IMR-90 (cell line): ENCODE measurements around the gene PLEKHG7. TPM values are rescaled to one million over a fixed set of nuclear protein-coding genes. Genes with fewer than 3 reads are reported as not detected.

ENCODE experiments used
- ATAC-seq: fragments of 200-7000 bp; cut with Tn5 transposase; 2 replicates; pipeline ENCODE4 v1.9.1; 2020; ENCODE audit warnings: low read depth, mild to moderate bottlenecking, moderate library complexity
- BruUV-seq: library from RNA; stranded (reverse); fragments of 400-500 nt; replicated peaks from 2 replicates; lab custom pipeline; 2021; lab: Mats Ljungman, UMichigan
- CTCF ChIA-PET: fragments of 300-600 bp; formaldehyde crosslinking; extraction: SDS; loops from one replicate; lab custom pipeline; 2021; ENCODE audit warnings: antibody characterized with exemption; lab: Yijun Ruan, JAX
- POLR2A ChIA-PET: fragments of 300-600 bp; sonication (Branson Sonifier 250); formaldehyde crosslinking; loops from one replicate; lab custom pipeline; 2022; ENCODE audit warnings: antibody characterized with exemption; ENCODE audit not compliant: unreplicated experiment; lab: Charles Lee
- DNase-seq: peaks from one replicate; pipeline ENCODE4 v3.0.0; 2013
- H2AFZ ChIP-seq: replicated peaks from 2 replicates; pipeline ENCODE3; 2013; ENCODE audit warnings: low read length, mild to moderate bottlenecking; ENCODE audit not compliant: poor library complexity
- H2AK5ac ChIP-seq: 2 replicates; pipeline ENCODE4 v1.6.1; 2013; ENCODE audit warnings: low read depth, low read length, inconsistent platforms
- H2AK9ac ChIP-seq: replicated peaks from 2 replicates; pipeline ENCODE3; 2013; ENCODE audit warnings: mild to moderate bottlenecking, low read depth, low read length, moderate library complexity; ENCODE audit not compliant: poor library complexity
- H2BK120ac ChIP-seq: 2 replicates; pipeline ENCODE4 v1.6.1; 2013; ENCODE audit warnings: low read depth, low read length, inconsistent platforms
- H2BK15ac ChIP-seq: 3 replicates; pipeline ENCODE4 v1.6.1; 2013; ENCODE audit warnings: low read depth, low read length, inconsistent platforms
- H2BK20ac ChIP-seq: 2 replicates; pipeline ENCODE4 v1.6.1; 2013; ENCODE audit warnings: low read depth, mild to moderate bottlenecking, inconsistent platforms, low read length, moderate library complexity
- H2BK5ac ChIP-seq: 2 replicates; pipeline ENCODE4 v1.6.1; 2013; ENCODE audit warnings: mild to moderate bottlenecking, low read depth, low read length, inconsistent platforms; ENCODE audit not compliant: poor library complexity, severe bottlenecking
- H3K14ac ChIP-seq: replicated peaks from 2 replicates; pipeline ENCODE4 v1.6.1; 2013; ENCODE audit warnings: low read depth, low read length, inconsistent platforms
- H3K18ac ChIP-seq: 2 replicates; pipeline ENCODE4 v1.6.1; 2013; ENCODE audit warnings: low read depth, low read length, control low read depth
- H3K23ac ChIP-seq: 2 replicates; pipeline ENCODE4 v1.6.1; 2013; ENCODE audit warnings: low read depth, low read length, inconsistent platforms
- H3K27ac ChIP-seq: 2 replicates; pipeline ENCODE4 v1.5.1; 2013; ENCODE audit warnings: mild to moderate bottlenecking, control low read depth, low read length; ENCODE audit not compliant: insufficient read depth
- H3K27me3 ChIP-seq: 2 replicates; pipeline ENCODE4 v1.6.1; 2013; ENCODE audit warnings: low read length; ENCODE audit not compliant: control insufficient read depth, insufficient read depth
- H3K36me3 ChIP-seq: 2 replicates; pipeline ENCODE4 v1.6.1; 2013; ENCODE audit warnings: low read length, mixed read lengths; ENCODE audit not compliant: control insufficient read depth, insufficient read depth
- H3K4ac ChIP-seq: 2 replicates; pipeline ENCODE4 v1.6.1; 2013; ENCODE audit warnings: low read depth, low read length, inconsistent platforms
- H3K4me1 ChIP-seq: 2 replicates; pipeline ENCODE4 v1.6.1; 2013; ENCODE audit warnings: low read length, mixed read lengths; ENCODE audit not compliant: control insufficient read depth, insufficient read depth
- H3K4me2 ChIP-seq: 2 replicates; pipeline ENCODE4 v1.6.1; 2013; ENCODE audit warnings: low read depth, mild to moderate bottlenecking, control low read depth, low read length, moderate library complexity
- H3K4me3 ChIP-seq: 2 replicates; pipeline ENCODE4 v1.5.1; 2013; ENCODE audit warnings: low read depth, mild to moderate bottlenecking, control low read depth, low read length, moderate library complexity; ENCODE audit not compliant: insufficient read depth
- H3K56ac ChIP-seq: 2 replicates; pipeline ENCODE4 v1.6.1; 2013; ENCODE audit warnings: low read length, inconsistent platforms; ENCODE audit not compliant: insufficient read depth; ENCODE audit errors: extremely low read depth
- H3K79me1 ChIP-seq, 2 experiments: 2 replicates each; pipeline ENCODE4 v1.6.1; 2013; ENCODE audit warnings: low read length in 2 of 2, inconsistent platforms in 1 of 2, low read depth in 1 of 2
- H3K9ac ChIP-seq: 2 replicates; pipeline ENCODE4 v1.6.1; 2013; ENCODE audit warnings: low read depth, low read length, control low read depth
- H3K9me1 ChIP-seq: 2 replicates; pipeline ENCODE4 v1.6.1; 2013; ENCODE audit warnings: low read length, inconsistent platforms; ENCODE audit not compliant: insufficient read depth
- H3K9me3 ChIP-seq: 2 replicates; pipeline ENCODE4 v1.6.1; 2013; ENCODE audit warnings: low read length; ENCODE audit not compliant: control insufficient read depth, insufficient read depth
- H4K20me1 ChIP-seq: 2 replicates; pipeline ENCODE4 v1.6.1; 2013; ENCODE audit warnings: low read length, inconsistent platforms; ENCODE audit not compliant: insufficient read depth
- H4K5ac ChIP-seq: 2 replicates; pipeline ENCODE4 v1.6.1; 2013; ENCODE audit warnings: mild to moderate bottlenecking, low read depth, low read length, control low read depth
- H4K8ac ChIP-seq, 2 experiments: 2 replicates each; pipeline ENCODE4 v1.6.1; 2013; ENCODE audit warnings: low read depth in 2 of 2, low read length in 2 of 2, control low read depth in 1 of 2, inconsistent platforms in 1 of 2
- H4K91ac ChIP-seq: 2 replicates; pipeline ENCODE4 v1.6.1; 2013; ENCODE audit warnings: low read depth, low read length, inconsistent platforms; ENCODE audit not compliant: insufficient read depth
- POLR2A ChIP-seq: IDR thresholded peaks from 2 replicates; pipeline ENCODE4 v1.6.1; 2012; ENCODE audit warnings: mild to moderate bottlenecking, low read depth, low read length
- RCOR1 ChIP-seq: IDR thresholded peaks from 2 replicates; pipeline ENCODE4 v1.6.1; 2012; ENCODE audit warnings: mild to moderate bottlenecking, low read length, improper control_type of control experiment; ENCODE audit not compliant: insufficient replicate concordance
- SMC3 ChIP-seq: fragments of 150-350 bp; IDR thresholded peaks from 2 replicates; pipeline ENCODE4 v1.6.1; 2016; ENCODE audit warnings: low read depth, mild to moderate bottlenecking, antibody characterized with exemption, low read length, moderate library complexity
- WGBS, 2 experiments: methylation state at CpG; one replicate each; pipeline versions ENCODE4 v1.1.5 to v1.1.7; 2013; ENCODE audit warnings: missing lambda C conversion rate in 2 of 2; ENCODE audit not compliant: insufficient read length in 1 of 2; ENCODE audit errors: extremely low coverage in 2 of 2; 5-methylcytosine and 5-hydroxymethylcytosine counted together
- dilution Hi-C: fragments of 300-500 bp; cut with HindIII; formaldehyde crosslinking; loops from one replicate; pipeline ENCODE4 v1.14.3; 2018; ENCODE audit warnings: low sequenced_read_pairs; ENCODE audit not compliant: unreplicated experiment
- in situ Hi-C: fragments of 300-500 bp; cut with MboI; formaldehyde crosslinking; loops from 3 replicates; pipeline ENCODE4 v1.14.3; 2019; ENCODE audit warnings: low sequenced_read_pairs, inconsistent platforms, mixed read lengths
- intact Hi-C: fragments of 100-400 bp; cut with micrococcal nuclease; formaldehyde crosslinking; loops from 2 replicates; pipeline ENCODE4 v1.10.0; 2022
- polyA plus RNA-seq, 3 experiments: library from polyadenylated mRNA; depleted of rRNA; stranded (reverse); fragments of >200 nt; gene quantifications; 2 replicates each; pipeline ENCODE4 v1.2.3, GENCODE V29; 2012; ENCODE audit warnings: low replicate concordance in 1 of 3
- total RNA-seq: library from RNA; depleted of rRNA; stranded (reverse); fragments of >200 nt; gene quantifications from 2 replicates; pipeline ENCODE4 v1.2.3, GENCODE V29; 2012

The PLEKHG7 gene
- total and polyA plus RNA-seq, 2 of the 4 experiments (the other 2 are of a cell fraction) = not detected

GRCh38 chr12:92765871-92766270 is 63.1 kb downstream of the PLEKHG7 start:
- Histone ChIP-seq H2BK120ac (no peak overlapping the region), H3K9ac (no peak overlapping the region), H2BK20ac (no peak overlapping the region), H3K4me1 (no peaks in the 10 kb centered on the region), H3K4me2 (no peak overlapping the region), H3K18ac (no peak overlapping the region; the same call in 1 of the 2 replicates), H4K20me1 (no peaks in the 10 kb centered on the region), H2AK9ac (no peak overlapping the region), H3K4ac (no peak overlapping the region; the same call in 1 of the 2 replicates), H4K5ac (no peak overlapping the region), H3K27ac (no peak overlapping the region), H3K9me3 (no peaks in the 10 kb centered on the region), H2AK5ac (no peak overlapping the region), H2AFZ (no peak overlapping the region), H3K4me3 (no peak overlapping the region), H3K23ac (no peak overlapping the region), H2BK5ac (no peak overlapping the region), H3K14ac (no peak overlapping the region), H3K79me1 (no peaks in the 10 kb centered on the region; a peak in 1 of 4 replicates), H3K27me3 (no peaks in the 10 kb centered on the region), H3K9me1 (0 out of 2 replicates have a peak, but pooled peaks cover 3% of the 10 kb centered on the region), H3K56ac (no peak overlapping the region), H2BK15ac (no peak overlapping the region), H3K36me3 (0 out of 2 replicates have a peak, but pooled peaks cover 1% of the 10 kb centered on the region), H4K8ac (no peak overlapping the region), H4K91ac (no peak overlapping the region)
- CTCF ChIA-PET = no interaction called here
- WGBS, 2 experiments = no CpG with 5 or more reads among the region's 1 CpG
- POLR2A ChIA-PET = no interaction called here
- dilution Hi-C loops = no loop called here
- DNase-seq = no peak
- no peak for TF ChIP-seq RCOR1
- TF ChIP-seq POLR2A = no peak
- no peak for TF ChIP-seq SMC3
- intact Hi-C loops = no loop called here
- in situ Hi-C loops = no loop called here
- ATAC-seq = no peak
- BruUV-seq = no TSS peak
